Cardiac muscle cell (in vitro differentiated cells and primary cell): ENCODE data around the gene NLRC3. TPM values are rescaled to one million over a fixed set of nuclear protein-coding genes. Genes with fewer than 3 reads are reported as not detected.

ENCODE experiments used
- DNase-seq, 2 donors: peaks; one replicate each; pipeline versions ENCODE4 v3.0.0 to v3.0.0-alpha.2; 2010 to 2017; ENCODE audit warnings: low read depth in 1 of 2, low spot score in 1 of 2
- H3K27ac ChIP-seq: fragments of 200-600 bp; sonication (generic); 2 replicates; pipeline ENCODE4 v1.5.1; 2016
- H3K27me3 ChIP-seq: fragments of 200-600 bp; sonication (generic); 2 replicates; pipeline ENCODE4 v1.6.0; 2016; ENCODE audit warnings: control low read depth
- H3K36me3 ChIP-seq: fragments of 200-600 bp; sonication (generic); 2 replicates; pipeline ENCODE4 v1.5.1; 2016; ENCODE audit warnings: control low read depth
- H3K4me1 ChIP-seq: fragments of 200-600 bp; sonication (generic); 2 replicates; pipeline ENCODE4 v1.8.1; 2017; ENCODE audit warnings: low read depth, mild to moderate bottlenecking, mixed run types
- H3K4me3 ChIP-seq: fragments of 200-600 bp; sonication (generic); 2 replicates; pipeline ENCODE4 v1.5.1; 2016; ENCODE audit warnings: mild to moderate bottlenecking
- H3K9me3 ChIP-seq: fragments of 200-600 bp; sonication (generic); 2 replicates; pipeline ENCODE4 v1.5.1; 2017; ENCODE audit warnings: low read depth, mild to moderate bottlenecking, control low read depth
- CTCF ChIP-seq: IDR thresholded peaks from 2 replicates; pipeline ENCODE4 v1.5.1; 2012; ENCODE audit warnings: low read depth, mild to moderate bottlenecking, low read length
- polyA plus RNA-seq: library from polyadenylated mRNA; unstranded; fragments of >200 nt; fragmentation: Nextera tagmentation; extraction: Ambion mirVana; gene quantifications from 2 replicates; pipeline ENCODE4 v1.2.1, GENCODE V29; 2016
- total RNA-seq: library from RNA; depleted of rRNA; stranded (reverse); fragments of >200 nt; gene quantifications from 2 replicates; pipeline ENCODE4 v1.2.3, GENCODE V29; 2016

NLRC3 gene
- total and polyA plus RNA-seq, 2 experiments from 2014 or later: 0.09 to 0.61 TPM

DNA sequence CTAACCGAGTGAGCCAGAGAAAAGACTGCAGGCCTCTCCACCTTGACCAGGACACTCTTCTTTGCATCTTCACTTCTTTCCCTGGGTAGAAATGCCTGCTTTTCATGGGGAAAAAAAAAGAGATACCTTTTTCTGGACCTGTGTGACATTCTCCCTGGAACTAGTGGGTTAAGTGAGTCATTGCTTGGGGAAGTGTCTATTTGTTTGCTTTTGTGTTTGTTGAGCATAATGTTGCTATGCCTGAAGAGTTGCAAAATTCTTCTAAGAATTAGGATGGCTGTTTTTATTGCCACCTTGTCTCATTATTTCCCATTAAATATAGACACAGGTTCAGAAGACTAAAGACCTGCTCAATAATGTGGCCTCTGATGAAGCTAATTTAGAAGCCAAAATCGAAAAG lies 57.6 kb downstream of the NLRC3 start:
- no peak for DNase-seq
- Histone ChIP-seq H3K27ac (no peak overlapping the region), H3K4me3 (no peak overlapping the region), H3K9me3 (no peaks in the 10 kb centered on the region), H3K36me3 (peaks cover 48% of the 10 kb centered on the region), H3K27me3 (no peaks in the 10 kb centered on the region), H3K4me1 (no peaks in the 10 kb centered on the region)
- TF ChIP-seq CTCF: no peak

DNA sequence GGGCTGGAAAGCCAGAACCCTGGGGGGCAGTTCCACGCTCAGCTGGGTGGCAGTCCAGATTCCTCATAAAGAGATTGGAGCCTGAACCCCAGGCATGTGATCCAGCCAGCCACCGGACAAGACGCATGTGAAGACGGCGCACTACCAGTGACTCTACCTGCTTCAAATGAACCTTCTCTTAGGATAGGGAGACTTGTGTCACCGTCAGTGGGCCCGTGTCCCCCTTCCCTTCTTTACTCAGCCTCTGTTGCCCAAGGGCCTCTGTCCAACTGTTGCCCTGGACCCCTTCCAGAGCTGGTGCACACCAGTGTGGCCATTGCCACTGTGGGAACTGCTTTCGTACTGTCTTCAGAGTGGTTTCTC lies 58.2 kb downstream of the NLRC3 start:
- H3K4me1 ChIP-seq: no peaks in the 10 kb centered on the region
- DNase-seq: no peak
- no peaks in the 10 kb centered on the region for H3K9me3 ChIP-seq
- peaks cover 54% of the 10 kb centered on the region for H3K36me3 ChIP-seq
- H3K27me3 ChIP-seq: no peaks in the 10 kb centered on the region
- H3K27ac ChIP-seq: no peak overlapping the region
- TF ChIP-seq CTCF: no peak
- no peak overlapping the region for H3K4me3 ChIP-seq

DNA sequence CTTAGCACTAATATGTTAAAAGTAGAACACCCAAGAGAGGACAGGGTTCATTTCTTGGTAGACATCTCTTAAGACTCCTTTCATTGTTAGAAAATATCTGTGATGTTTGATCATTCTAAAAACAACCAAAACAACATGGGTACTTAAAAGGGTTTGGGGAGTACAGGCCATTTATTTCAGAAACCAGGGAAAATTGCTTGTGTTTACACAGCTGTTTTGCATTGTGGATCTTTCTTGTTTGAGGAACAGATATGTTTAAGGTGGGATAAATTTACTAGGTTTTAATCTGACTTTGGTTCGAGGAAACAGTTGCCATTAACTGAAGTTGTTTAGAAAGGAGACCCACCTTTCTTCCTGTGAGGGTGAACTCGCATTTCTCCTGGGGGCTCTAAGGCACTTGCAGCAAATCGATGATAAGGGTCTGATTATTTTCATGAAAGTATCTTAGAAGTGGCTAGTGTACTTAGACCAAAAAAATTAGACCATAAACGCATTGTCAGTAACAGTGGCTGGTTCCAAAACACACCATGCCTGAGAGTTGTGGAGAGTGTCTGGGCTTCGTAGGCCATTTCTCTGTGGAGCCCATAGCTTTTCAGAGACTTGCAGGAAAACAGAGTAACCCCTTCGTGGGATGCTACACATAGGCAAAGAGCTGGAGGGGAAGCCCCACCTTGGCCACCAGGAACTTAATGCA lies 58.8 kb downstream of the NLRC3 start:
- no peaks in the 10 kb centered on the region for H3K27me3 ChIP-seq
- no peaks in the 10 kb centered on the region for H3K9me3 ChIP-seq
- no peak overlapping the region for H3K4me3 ChIP-seq
- no peak overlapping the region for H3K27ac ChIP-seq
- no peak for TF ChIP-seq CTCF
- DNase-seq: no peak
- peaks cover 54% of the 10 kb centered on the region for H3K36me3 ChIP-seq
- H3K4me1 ChIP-seq: no peaks in the 10 kb centered on the region

DNA sequence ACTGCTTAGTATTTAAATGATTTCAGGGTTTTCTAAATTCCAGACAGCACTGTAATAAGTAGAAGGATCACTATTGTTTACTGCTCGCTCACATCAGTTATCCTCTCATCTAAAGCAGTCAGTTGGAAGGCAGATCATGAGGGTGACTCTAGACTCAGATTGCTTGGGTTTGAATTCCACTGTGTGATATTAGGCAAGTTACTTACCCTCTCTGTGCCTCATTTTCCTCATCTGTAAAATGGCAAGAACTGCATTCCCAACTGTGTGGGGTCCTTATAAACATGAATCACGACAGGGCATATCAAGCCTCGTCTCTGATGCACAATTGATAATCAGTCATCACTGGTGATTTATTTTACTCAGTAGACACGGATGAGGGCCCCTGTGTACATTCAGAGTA lies 61.3 kb downstream of the NLRC3 start:
- no peaks in the 10 kb centered on the region for H3K9me3 ChIP-seq
- H3K4me1 ChIP-seq: no peaks in the 10 kb centered on the region
- no peak for TF ChIP-seq CTCF
- H3K27ac ChIP-seq: no peak overlapping the region
- H3K36me3 ChIP-seq: peaks cover 56% of the 10 kb centered on the region
- H3K4me3 ChIP-seq: no peak overlapping the region
- no peak for DNase-seq
- H3K27me3 ChIP-seq: no peaks in the 10 kb centered on the region

DNA sequence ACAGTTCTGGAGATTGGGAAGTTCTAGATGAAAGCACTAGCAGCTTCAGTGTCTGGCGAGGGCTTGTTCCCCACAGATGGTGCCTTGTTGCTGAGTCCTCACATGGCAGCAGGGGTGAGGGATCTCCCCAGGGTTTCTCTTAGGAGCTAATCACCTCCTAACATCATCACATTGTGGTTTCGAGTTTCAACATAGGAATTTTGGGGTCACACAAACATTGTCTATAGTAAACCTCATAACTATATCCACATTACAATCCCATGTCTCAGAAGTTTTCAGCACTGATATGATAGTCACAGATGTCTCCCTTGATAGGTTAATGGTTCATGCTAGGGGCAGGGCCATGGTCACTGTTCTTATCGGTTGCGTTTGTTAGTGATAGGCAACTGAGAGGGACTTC lies 62.6 kb downstream of the NLRC3 start:
- Histone ChIP-seq H3K4me3 (no peak overlapping the region), H3K27me3 (no peaks in the 10 kb centered on the region), H3K4me1 (no peaks in the 10 kb centered on the region), H3K27ac (no peak overlapping the region), H3K36me3 (peaks cover 50% of the 10 kb centered on the region), H3K9me3 (no peaks in the 10 kb centered on the region)
- DNase-seq: peak in 1 of 2 donors; percentile 20
- no peak for TF ChIP-seq CTCF
